Bronchial epithelial cell (primary cell): ENCODE data around the gene EIF2S3B. TPM values are rescaled to one million over a fixed set of nuclear protein-coding genes. Genes with fewer than 3 reads are reported as not detected.

Experiments used
- DNase-seq: peaks from one replicate; pipeline ENCODE4 v3.0.0-alpha.2; 2010; ENCODE audit warnings: low read depth
- FAIRE-seq: peaks from 2 replicates; lab custom pipeline; 2011; peaks lifted over from hg19 to GRCh38; lab: Jason Lieb, UNC
- H3K27me3 ChIP-seq: 2 replicates; pipeline ENCODE4 v1.5.1; 2011; ENCODE audit warnings: low read length; ENCODE audit not compliant: control insufficient read depth, insufficient read depth
- H3K36me3 ChIP-seq: 2 replicates; pipeline ENCODE4 v1.5.1; 2011; ENCODE audit warnings: low read length; ENCODE audit not compliant: control insufficient read depth, insufficient read depth
- H3K4me3 ChIP-seq: 2 replicates; pipeline ENCODE4 v1.5.1; 2011; ENCODE audit warnings: mild to moderate bottlenecking, low read depth, low read length, control low read depth
- total RNA-seq: library from RNA; depleted of rRNA; stranded (reverse); fragments of >200 nt; gene quantifications from 2 replicates; pipeline ENCODE4 v1.2.1, GENCODE V29; 2014
- TF ChIP-seq, protein P1 (sequence below): IDR thresholded peaks from 2 replicates; pipeline ENCODE4 v1.5.1; 2011; ENCODE audit warnings: mild to moderate bottlenecking, moderate library complexity, low read length, control low read depth, inconsistent platforms; ENCODE audit not compliant: insufficient read depth, severe bottlenecking

Gene EIF2S3B
- total RNA-seq, 1 donor from 2014 or later = 0.79 TPM

DNA sequence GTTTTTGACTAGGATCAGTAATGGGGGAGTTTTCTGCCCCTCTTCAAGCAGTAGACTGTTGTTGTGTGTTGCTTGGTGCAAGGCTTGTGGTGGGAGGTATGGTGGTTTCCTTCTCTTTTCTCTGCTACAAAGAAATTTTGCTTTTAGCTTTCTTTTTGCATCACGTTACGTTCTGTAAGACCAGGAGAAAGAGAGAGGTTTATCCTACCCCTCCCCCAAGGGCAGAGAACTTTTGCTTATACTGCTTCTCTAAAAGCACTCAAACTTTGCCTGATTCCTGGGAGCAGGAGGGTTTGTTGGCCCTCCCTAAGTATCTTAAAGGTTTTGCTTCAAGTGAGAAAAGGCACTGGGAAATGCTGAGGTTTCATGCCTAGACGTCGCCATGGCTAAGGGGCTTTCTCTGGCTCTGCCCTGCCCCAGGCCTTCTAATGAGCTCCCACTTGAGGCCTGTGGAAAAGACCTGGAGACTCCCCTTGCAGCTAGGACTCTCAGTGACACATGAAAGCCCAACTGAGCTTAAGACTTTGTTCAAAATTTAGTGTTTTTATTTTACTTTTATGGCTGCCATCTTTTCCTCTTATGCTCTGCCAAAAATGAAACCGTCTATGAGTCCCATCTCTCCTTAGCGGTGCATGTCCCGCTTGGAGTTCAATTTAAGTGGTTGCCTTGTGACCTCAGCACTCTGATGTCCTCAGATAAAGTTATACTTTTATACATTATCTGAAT lies 49.2 kb downstream of the EIF2S3B start:
- FAIRE-seq (no peak), DNase-seq (no peak)
- TF ChIP-seq, protein P1, sequence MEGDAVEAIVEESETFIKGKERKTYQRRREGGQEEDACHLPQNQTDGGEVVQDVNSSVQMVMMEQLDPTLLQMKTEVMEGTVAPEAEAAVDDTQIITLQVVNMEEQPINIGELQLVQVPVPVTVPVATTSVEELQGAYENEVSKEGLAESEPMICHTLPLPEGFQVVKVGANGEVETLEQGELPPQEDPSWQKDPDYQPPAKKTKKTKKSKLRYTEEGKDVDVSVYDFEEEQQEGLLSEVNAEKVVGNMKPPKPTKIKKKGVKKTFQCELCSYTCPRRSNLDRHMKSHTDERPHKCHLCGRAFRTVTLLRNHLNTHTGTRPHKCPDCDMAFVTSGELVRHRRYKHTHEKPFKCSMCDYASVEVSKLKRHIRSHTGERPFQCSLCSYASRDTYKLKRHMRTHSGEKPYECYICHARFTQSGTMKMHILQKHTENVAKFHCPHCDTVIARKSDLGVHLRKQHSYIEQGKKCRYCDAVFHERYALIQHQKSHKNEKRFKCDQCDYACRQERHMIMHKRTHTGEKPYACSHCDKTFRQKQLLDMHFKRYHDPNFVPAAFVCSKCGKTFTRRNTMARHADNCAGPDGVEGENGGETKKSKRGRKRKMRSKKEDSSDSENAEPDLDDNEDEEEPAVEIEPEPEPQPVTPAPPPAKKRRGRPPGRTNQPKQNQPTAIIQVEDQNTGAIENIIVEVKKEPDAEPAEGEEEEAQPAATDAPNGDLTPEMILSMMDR = no peak
- Histone ChIP-seq H3K36me3 (no peaks in the 10 kb centered on the region), H3K4me3 (no peak overlapping the region), H3K27me3 (no peaks in the 10 kb centered on the region)

DNA sequence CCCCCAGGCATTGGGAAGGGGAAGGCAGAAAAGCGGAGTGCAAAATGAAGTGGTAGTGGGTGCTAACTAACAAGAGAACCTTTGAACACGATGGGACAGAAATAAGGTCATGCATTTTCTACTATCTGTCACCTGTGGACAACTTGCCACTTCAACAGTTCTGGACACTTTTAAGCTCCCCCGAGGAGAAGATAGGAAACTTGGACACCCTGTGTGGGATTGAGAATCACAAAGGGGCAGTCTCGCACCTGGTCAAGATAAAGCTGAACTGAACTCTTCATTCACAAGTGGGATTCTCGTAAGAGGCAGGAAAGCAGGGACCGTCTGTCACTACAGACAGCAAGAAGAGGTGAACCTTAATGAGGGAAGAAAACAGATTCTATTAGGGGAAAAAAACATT lies 51.6 kb downstream of the EIF2S3B start:
- Histone ChIP-seq H3K4me3 (no peak overlapping the region), H3K36me3 (no peaks in the 10 kb centered on the region), H3K27me3 (no peaks in the 10 kb centered on the region)
- DNase-seq = no peak
- no peak for FAIRE-seq
- TF ChIP-seq, protein P1 = no peak

DNA sequence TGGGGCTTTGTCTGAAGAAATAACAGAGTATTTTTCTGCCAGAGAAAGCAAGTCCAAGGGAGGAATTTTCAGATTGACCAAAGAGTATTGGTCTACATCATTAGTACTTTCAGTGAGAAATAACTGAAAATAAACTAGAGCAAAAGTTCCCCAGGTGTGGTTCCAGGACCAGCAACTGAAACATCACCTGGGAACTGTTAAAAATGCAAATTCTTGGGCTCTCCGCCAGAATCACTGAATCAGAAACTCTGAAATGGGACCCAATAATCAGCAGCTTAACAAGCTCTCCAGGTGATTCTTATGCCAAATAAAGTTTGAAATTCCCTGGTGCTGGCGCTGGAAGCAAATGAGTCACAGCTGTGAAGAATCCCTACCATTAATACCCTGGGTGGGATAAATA lies 52.1 kb downstream of the EIF2S3B start:
- TF ChIP-seq, protein P1 = no peak
- DNase-seq = peak; percentile 75
- no peaks in the 10 kb centered on the region for H3K36me3 ChIP-seq
- no peaks in the 10 kb centered on the region for H3K27me3 ChIP-seq
- FAIRE-seq = no peak
- H3K4me3 ChIP-seq = no peak overlapping the region

Other genes starting within 250 kb of the EIF2S3B start
- gene KLRD1, start 198.0 kb upstream of the EIF2S3B start, total RNA-seq = 0.26 and 0.53 TPM in 2 replicates
- gene KLRK1, start 115.8 kb upstream of the EIF2S3B start, total RNA-seq = not detected in 2 replicates
- gene KLRC4, start 96.1 kb upstream of the EIF2S3B start, total RNA-seq = not detected in 2 replicates
- gene KLRC3, start 85.3 kb upstream of the EIF2S3B start, total RNA-seq = not detected in 2 replicates
- not detected in 2 replicates for gene KLRC2, start 69.9 kb upstream of the EIF2S3B start, total RNA-seq
- not detected in 2 replicates for gene KLRC1, start 52.5 kb upstream of the EIF2S3B start, total RNA-seq
- 14.0 and 14.5 TPM in 2 replicates for gene MAGOHB, start 107.7 kb downstream of the EIF2S3B start, total RNA-seq
- gene STYK1, start 168.2 kb downstream of the EIF2S3B start, total RNA-seq = 0.53 and 6.8 TPM in 2 replicates
- 134 and 164 TPM in 2 replicates for gene YBX3, start 217.4 kb downstream of the EIF2S3B start, total RNA-seq